HepG2 (cell line): ENCODE results near the gene ASNS. TPM values are rescaled to one million over a fixed set of nuclear protein-coding genes. Genes with fewer than 3 reads are reported as not detected.

Experiments
- BHLHE40 ChIP-seq: IDR thresholded peaks from 2 replicates; pipeline ENCODE4 v1.6.1; 2011; ENCODE audit warnings: low read length, improper control_type of control experiment
- CHD4 ChIP-seq: fragments of 200-600 bp; sonication (generic); IDR thresholded peaks from 2 replicates; pipeline ENCODE4 v1.7.0; 2017; ENCODE audit warnings: mild to moderate bottlenecking, low read length, borderline replicate concordance
- EEA1 ChIP-seq: sonication (generic); formaldehyde crosslinking; IDR thresholded peaks from 2 replicates; pipeline ENCODE4 v1.5.1; 2020; ENCODE audit warnings: mild to moderate bottlenecking, missing genetic modification reagents, borderline replicate concordance
- MTF2 ChIP-seq: sonication (generic); formaldehyde crosslinking; IDR thresholded peaks from 2 replicates; pipeline ENCODE4 v1.5.0; 2020; ENCODE audit warnings: missing genetic modification reagents, borderline replicate concordance
- NCOA5 ChIP-seq: sonication (generic); formaldehyde crosslinking; IDR thresholded peaks from 2 replicates; pipeline ENCODE4 v1.4.0; 2020; ENCODE audit warnings: missing genetic modification reagents
- NFE2L1 ChIP-seq: sonication (generic); formaldehyde crosslinking; IDR thresholded peaks from 2 replicates; pipeline ENCODE4 v1.4.0; 2020; ENCODE audit warnings: missing genetic modification reagents, mild to moderate bottlenecking, borderline replicate concordance
- NFYC ChIP-seq: IDR thresholded peaks from 2 replicates; pipeline ENCODE4 v1.6.1; 2016; ENCODE audit warnings: missing genetic modification reagents, missing compliant biosample characterization
- PHF21A ChIP-seq: sonication (generic); formaldehyde crosslinking; IDR thresholded peaks from 2 replicates; pipeline ENCODE4 v1.5.0; 2020; ENCODE audit warnings: mild to moderate bottlenecking, missing genetic modification reagents
- RARA ChIP-seq: IDR thresholded peaks from 2 replicates; pipeline ENCODE4 v1.6.1; 2016; ENCODE audit warnings: missing genetic modification reagents, missing compliant biosample characterization
- SKI ChIP-seq: fragments of 450-650 bp; IDR thresholded peaks from one replicate; pipeline ENCODE4 v1.6.1; 2018; ENCODE audit warnings: mild to moderate bottlenecking; ENCODE audit not compliant: partially characterized antibody
- SP5 ChIP-seq: IDR thresholded peaks from 2 replicates; pipeline ENCODE4 v1.6.1; 2016; ENCODE audit warnings: low read depth, borderline replicate concordance
- XBP1 ChIP-seq: sonication (generic); formaldehyde crosslinking; IDR thresholded peaks from 2 replicates; pipeline ENCODE4 v1.5.0; 2020; ENCODE audit warnings: missing genetic modification reagents
- ZNF160 ChIP-seq: sonication (generic); formaldehyde crosslinking; IDR thresholded peaks from 2 replicates; pipeline ENCODE4 v1.8.0; 2022; ENCODE audit warnings: mild to moderate bottlenecking, inconsistent platforms, missing genetic modification reagents
- ZNF224 ChIP-seq: sonication (generic); formaldehyde crosslinking; IDR thresholded peaks from 2 replicates; pipeline ENCODE4 v1.5.0; 2020; ENCODE audit warnings: mild to moderate bottlenecking, missing genetic modification reagents
- ZNF296 ChIP-seq: sonication (generic); formaldehyde crosslinking; conservative IDR thresholded peaks from 2 replicates; pipeline ENCODE4 v1.5.0; 2020; ENCODE audit warnings: mild to moderate bottlenecking, missing genetic modification reagents
- ZNF326 ChIP-seq: sonication (generic); formaldehyde crosslinking; IDR thresholded peaks from 2 replicates; pipeline ENCODE4 v1.4.0; 2020; ENCODE audit warnings: missing genetic modification reagents, borderline replicate concordance
- ZNF660 ChIP-seq: sonication (generic); formaldehyde crosslinking; IDR thresholded peaks from 2 replicates; pipeline ENCODE4 v1.5.1; 2020; ENCODE audit warnings: mild to moderate bottlenecking, low read depth, missing genetic modification reagents, borderline replicate concordance
- polyA plus RNA-seq, 8 experiments: library from polyadenylated mRNA; depleted of rRNA in 3 of 8; stranded (reverse) in 7 of 8; unstranded in 1 of 8; fragments of >200 nt; fragmentation: Illumina TruSeq in 4 of 8; extraction: Trizol in 4 of 8; gene quantifications; 2 replicates each; pipeline versions ENCODE4 v1.2.1 to v1.2.3, GENCODE V29; 2011 to 2016; ENCODE audit warnings: low read depth in 4 of 8, missing spikeins in 1 of 8, mixed read lengths in 1 of 8; ENCODE audit not compliant: insufficient read depth in 1 of 8
- total RNA-seq, 5 experiments: library from RNA; depleted of rRNA; stranded (reverse); fragments of >200 nt; fragmentation: Illumina TruSeq; extraction: Trizol; gene quantifications; 2 replicates each; pipeline ENCODE4 v1.2.3, GENCODE V29; 2016; ENCODE audit warnings: low read depth in 1 of 5
- TF ChIP-seq, protein P1 (sequence below): sonication (generic); formaldehyde crosslinking; IDR thresholded peaks from 2 replicates; pipeline ENCODE4 v1.4.0; 2020; ENCODE audit warnings: missing genetic modification reagents
- TF ChIP-seq, protein P2 (sequence below): sonication (generic); formaldehyde crosslinking; IDR thresholded peaks from 2 replicates; pipeline ENCODE4 v1.5.0; 2020; ENCODE audit warnings: missing genetic modification reagents
- TF ChIP-seq, protein P3 (sequence below): sonication (generic); formaldehyde crosslinking; IDR thresholded peaks from 2 replicates; pipeline ENCODE4 v1.4.0; 2020; ENCODE audit warnings: missing genetic modification reagents
- TF ChIP-seq, protein P4 (sequence below): sonication (generic); formaldehyde crosslinking; IDR thresholded peaks from 2 replicates; pipeline ENCODE4 v1.8.0; 2022; ENCODE audit warnings: missing genetic modification reagents, mild to moderate bottlenecking, inconsistent platforms, borderline replicate concordance
- TF ChIP-seq, protein P5 (sequence below): sonication (generic); formaldehyde crosslinking; IDR thresholded peaks from 2 replicates; pipeline ENCODE4 v1.5.0; 2020; ENCODE audit warnings: missing genetic modification reagents, mild to moderate bottlenecking, borderline replicate concordance

ASNS gene
- total and polyA plus RNA-seq, 2 of the 13 experiments (the other 11 are each of a cell fraction or from before 2014, with no cell fraction given): 55.0 to 75.1 TPM

DNA sequence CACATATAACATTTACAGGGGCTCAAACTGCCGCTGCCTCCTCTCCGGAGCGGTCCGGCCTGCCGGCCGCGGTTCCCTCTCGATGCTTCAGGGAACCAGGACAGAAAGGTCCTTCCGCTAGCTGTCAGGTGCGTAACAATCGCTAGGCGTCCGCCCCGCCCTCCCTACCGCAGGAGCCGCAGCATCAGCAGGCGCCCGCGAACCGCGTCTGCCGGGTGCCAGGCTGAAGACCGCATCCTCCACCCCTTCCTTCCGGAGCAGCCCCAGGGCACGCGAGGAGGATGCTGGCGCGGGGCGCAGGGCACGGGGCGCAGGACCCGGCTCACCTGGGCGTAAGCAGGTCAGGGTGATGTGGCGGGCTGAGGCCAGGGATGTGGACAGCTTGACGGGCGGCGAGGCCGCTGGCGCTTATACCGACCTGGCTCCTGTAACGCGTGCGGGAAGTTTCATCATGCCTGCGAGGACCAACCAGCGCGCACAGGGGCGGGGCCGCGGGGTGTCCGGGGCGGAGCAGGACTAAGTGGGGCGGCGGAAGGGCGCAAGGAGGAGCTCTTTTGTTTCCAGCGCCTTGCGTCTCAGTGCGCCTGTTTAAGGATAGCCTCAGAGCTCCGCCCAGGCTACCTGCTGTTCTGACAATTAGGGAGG lies at the start of gene ASNS (continued):
- TF ChIP-seq, protein P1, sequence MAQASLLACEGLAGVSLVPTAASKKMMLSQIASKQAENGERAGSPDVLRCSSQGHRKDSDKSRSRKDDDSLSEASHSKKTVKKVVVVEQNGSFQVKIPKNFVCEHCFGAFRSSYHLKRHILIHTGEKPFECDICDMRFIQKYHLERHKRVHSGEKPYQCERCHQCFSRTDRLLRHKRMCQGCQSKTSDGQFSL (CRISPR knock-in tag): no peak
- TF ChIP-seq MTF2 (CRISPR knock-in tag) (0 out of 2 replicates have a peak, but pooled peaks have one; percentile 29), SKI (no peak), ZNF296 (CRISPR knock-in tag) (0 out of 2 replicates have a peak, but pooled peaks have one; percentile 60), BHLHE40 (peak; percentile 76; the same call in 1 of the 2 replicates), NFYC (peak; percentile 71), EEA1 (CRISPR knock-in tag) (peak; percentile 70; the same call in 1 of the 2 replicates), ZNF224 (CRISPR knock-in tag) (peak; percentile 90), ZNF160 (CRISPR knock-in tag) (no peak), SP5 (peak; percentile 85), CHD4 (no peak), XBP1 (CRISPR knock-in tag) (no peak), PHF21A (CRISPR knock-in tag) (no peak), NCOA5 (CRISPR knock-in tag) (no peak), ZNF660 (CRISPR knock-in tag) (no peak), ZNF326 (no peak), RARA (peak; percentile 47; the same call in 1 of the 2 replicates), NFE2L1 (no peak)
- TF ChIP-seq, protein P2, sequence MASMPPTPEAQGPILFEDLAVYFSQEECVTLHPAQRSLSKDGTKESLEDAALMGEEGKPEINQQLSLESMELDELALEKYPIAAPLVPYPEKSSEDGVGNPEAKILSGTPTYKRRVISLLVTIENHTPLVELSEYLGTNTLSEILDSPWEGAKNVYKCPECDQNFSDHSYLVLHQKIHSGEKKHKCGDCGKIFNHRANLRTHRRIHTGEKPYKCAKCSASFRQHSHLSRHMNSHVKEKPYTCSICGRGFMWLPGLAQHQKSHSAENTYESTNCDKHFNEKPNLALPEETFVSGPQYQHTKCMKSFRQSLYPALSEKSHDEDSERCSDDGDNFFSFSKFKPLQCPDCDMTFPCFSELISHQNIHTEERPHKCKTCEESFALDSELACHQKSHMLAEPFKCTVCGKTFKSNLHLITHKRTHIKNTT (CRISPR knock-in tag): no peak
- TF ChIP-seq, protein P3, sequence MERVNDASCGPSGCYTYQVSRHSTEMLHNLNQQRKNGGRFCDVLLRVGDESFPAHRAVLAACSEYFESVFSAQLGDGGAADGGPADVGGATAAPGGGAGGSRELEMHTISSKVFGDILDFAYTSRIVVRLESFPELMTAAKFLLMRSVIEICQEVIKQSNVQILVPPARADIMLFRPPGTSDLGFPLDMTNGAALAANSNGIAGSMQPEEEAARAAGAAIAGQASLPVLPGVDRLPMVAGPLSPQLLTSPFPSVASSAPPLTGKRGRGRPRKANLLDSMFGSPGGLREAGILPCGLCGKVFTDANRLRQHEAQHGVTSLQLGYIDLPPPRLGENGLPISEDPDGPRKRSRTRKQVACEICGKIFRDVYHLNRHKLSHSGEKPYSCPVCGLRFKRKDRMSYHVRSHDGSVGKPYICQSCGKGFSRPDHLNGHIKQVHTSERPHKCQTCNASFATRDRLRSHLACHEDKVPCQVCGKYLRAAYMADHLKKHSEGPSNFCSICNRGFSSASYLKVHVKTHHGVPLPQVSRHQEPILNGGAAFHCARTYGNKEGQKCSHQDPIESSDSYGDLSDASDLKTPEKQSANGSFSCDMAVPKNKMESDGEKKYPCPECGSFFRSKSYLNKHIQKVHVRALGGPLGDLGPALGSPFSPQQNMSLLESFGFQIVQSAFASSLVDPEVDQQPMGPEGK (CRISPR knock-in tag): peak; percentile 24; the same call in 1 of the 2 replicates
- TF ChIP-seq, protein P4, sequence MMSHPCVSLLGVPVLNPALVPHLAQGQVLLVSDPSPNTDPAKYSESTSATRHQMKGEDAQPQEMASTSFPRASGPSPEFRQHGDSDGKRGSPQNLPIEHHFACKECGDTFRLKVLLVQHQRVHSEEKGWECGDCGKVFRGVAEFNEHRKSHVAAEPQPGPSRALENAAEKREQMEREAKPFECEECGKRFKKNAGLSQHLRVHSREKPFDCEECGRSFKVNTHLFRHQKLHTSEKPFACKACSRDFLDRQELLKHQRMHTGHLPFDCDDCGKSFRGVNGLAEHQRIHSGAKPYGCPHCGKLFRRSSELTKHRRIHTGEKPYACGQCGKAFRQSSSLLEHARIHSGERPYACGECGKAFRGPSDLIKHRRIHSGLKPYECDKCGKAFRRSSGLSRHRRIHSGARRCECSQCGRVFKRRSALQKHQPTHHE (CRISPR knock-in tag): peak; percentile 84; the same call in 1 of the 2 replicates
- TF ChIP-seq, protein P5, sequence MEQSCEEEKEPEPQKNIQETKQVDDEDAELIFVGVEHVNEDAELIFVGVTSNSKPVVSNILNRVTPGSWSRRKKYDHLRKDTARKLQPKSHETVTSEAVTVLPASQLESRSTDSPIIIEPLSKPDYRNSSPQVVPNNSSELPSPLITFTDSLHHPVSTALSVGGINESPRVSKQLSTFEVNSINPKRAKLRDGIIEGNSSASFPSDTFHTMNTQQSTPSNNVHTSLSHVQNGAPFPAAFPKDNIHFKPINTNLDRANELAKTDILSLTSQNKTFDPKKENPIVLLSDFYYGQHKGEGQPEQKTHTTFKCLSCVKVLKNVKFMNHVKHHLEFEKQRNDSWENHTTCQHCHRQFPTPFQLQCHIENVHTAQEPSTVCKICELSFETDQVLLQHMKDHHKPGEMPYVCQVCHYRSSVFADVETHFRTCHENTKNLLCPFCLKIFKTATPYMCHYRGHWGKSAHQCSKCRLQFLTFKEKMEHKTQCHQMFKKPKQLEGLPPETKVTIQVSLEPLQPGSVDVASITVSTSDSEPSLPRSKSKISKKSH (CRISPR knock-in tag): no peak
